GM21723 (cell line): ENCODE measurements around the gene CTXND1.

ENCODE experiments used
- ATAC-seq: cut with Tn5 transposase; IDR thresholded peaks from one replicate; pipeline ENCODE4 v1.9.1; 2021; ENCODE audit warnings: mild to moderate bottlenecking, moderate library complexity; ENCODE audit not compliant: unreplicated experiment

The CTXND1 gene

GRCh38 chr15:80259942-80260510, 8.0 kb upstream of the CTXND1 start:
- ATAC-seq = no peak

GRCh38 chr15:80251428-80252120, 439 bp downstream of the CTXND1 start:
- no peak for ATAC-seq

GRCh38 chr15:80250614-80251427, 1.2 kb downstream of the CTXND1 start:
- ATAC-seq = no peak

- ATAC-seq = no peak
These were observed 2.0 kb downstream of the CTXND1 start for GRCh38 chr15:80249973-80250372.

GRCh38 chr15:80247320-80247719, 4.7 kb downstream of the CTXND1 start:
- ATAC-seq = no peak

GRCh38 chr15:80246425-80246894, 5.6 kb downstream of the CTXND1 start:
- no peak for ATAC-seq

GRCh38 chr15:80242802-80243201, 9.2 kb downstream of the CTXND1 start:
- no peak for ATAC-seq

GRCh38 chr15:80242132-80242769, 9.8 kb downstream of the CTXND1 start:
- ATAC-seq = no peak

GRCh38 chr15:80241508-80241907, 10.5 kb downstream of the CTXND1 start:
- ATAC-seq = no peak

GRCh38 chr15:80240276-80240675, 11.7 kb downstream of the CTXND1 start:
- no peak for ATAC-seq

- no peak for ATAC-seq
These were observed 17.1 kb downstream of the CTXND1 start for GRCh38 chr15:80234883-80235282.

- ATAC-seq = no peak
These were observed 18.4 kb downstream of the CTXND1 start for GRCh38 chr15:80233581-80233980.

- ATAC-seq = no peak
These were observed 20.6 kb downstream of the CTXND1 start for GRCh38 chr15:80231371-80231770.

- no peak for ATAC-seq
These were observed 22.9 kb downstream of the CTXND1 start for GRCh38 chr15:80228959-80229610.

GRCh38 chr15:80219955-80220354, 32.1 kb downstream of the CTXND1 start:
- no peak for ATAC-seq

GRCh38 chr15:80217327-80217900, 34.6 kb downstream of the CTXND1 start:
- no peak for ATAC-seq

- ATAC-seq = no peak
These were observed 35.1 kb downstream of the CTXND1 start for GRCh38 chr15:80216911-80217310.

- no peak for ATAC-seq
These were observed 35.9 kb downstream of the CTXND1 start for GRCh38 chr15:80216141-80216540.

GRCh38 chr15:80214910-80215309, 37.1 kb downstream of the CTXND1 start:
- ATAC-seq = no peak

GRCh38 chr15:80211976-80212375, 40.0 kb downstream of the CTXND1 start:
- no peak for ATAC-seq
